ENCODE measurements around the gene MOB3A.

The MOB3A gene

DNA sequence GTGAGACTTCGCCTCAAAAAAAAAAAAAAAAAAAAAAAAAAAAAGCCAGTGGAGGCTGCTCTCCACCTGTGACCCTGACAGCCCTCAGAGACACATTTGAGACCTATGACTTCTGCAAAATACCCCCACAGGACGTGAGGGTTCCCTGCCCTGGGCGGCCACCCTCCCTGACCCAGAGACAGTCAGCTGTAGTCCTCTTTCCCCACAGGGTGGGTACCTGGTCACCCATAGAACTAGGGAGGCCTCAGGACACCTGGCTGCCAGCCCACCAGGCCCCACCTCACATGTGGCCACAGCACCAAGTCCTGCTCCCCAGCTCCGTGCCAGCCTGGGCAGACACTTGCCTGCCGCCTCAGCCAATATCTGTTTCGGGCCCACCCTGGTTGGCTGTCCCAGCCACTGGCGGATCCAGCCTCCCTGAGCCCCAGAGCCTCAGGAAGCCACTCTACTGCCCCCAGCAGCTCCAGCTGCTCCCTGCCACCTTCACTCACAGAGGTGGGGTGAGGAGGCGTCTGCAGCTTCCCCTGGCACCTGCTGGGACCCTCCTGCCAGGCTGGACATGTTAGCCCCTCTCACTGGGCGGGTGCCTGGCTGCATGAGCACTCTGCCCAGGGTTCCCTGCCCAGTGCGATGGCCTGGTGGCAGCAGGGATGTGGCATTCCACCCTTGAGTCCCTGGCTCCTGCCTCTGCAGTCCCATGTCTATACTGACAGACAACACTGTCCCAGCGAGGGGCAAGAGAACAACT lies 52.0 kb downstream of the MOB3A start (continued):
- TF ChIP-seq, protein P1, sequence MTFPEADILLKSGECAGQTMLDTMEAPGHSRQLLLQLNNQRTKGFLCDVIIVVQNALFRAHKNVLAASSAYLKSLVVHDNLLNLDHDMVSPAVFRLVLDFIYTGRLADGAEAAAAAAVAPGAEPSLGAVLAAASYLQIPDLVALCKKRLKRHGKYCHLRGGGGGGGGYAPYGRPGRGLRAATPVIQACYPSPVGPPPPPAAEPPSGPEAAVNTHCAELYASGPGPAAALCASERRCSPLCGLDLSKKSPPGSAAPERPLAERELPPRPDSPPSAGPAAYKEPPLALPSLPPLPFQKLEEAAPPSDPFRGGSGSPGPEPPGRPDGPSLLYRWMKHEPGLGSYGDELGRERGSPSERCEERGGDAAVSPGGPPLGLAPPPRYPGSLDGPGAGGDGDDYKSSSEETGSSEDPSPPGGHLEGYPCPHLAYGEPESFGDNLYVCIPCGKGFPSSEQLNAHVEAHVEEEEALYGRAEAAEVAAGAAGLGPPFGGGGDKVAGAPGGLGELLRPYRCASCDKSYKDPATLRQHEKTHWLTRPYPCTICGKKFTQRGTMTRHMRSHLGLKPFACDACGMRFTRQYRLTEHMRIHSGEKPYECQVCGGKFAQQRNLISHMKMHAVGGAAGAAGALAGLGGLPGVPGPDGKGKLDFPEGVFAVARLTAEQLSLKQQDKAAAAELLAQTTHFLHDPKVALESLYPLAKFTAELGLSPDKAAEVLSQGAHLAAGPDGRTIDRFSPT (tag by site-specific recombination; IDR thresholded peaks at IDR 0.05): peak; percentile 64
- TF ChIP-seq ZNF394 (tag by site-specific recombination; IDR thresholded peaks at IDR 0.05; ENCODE audit: borderline replicate concordance): peak; percentile 68; the same call in 1 of the 2 replicates
- TF ChIP-seq ZNF777 (tag by site-specific recombination; IDR thresholded peaks at IDR 0.05; ENCODE audit: borderline replicate concordance): no peak

DNA sequence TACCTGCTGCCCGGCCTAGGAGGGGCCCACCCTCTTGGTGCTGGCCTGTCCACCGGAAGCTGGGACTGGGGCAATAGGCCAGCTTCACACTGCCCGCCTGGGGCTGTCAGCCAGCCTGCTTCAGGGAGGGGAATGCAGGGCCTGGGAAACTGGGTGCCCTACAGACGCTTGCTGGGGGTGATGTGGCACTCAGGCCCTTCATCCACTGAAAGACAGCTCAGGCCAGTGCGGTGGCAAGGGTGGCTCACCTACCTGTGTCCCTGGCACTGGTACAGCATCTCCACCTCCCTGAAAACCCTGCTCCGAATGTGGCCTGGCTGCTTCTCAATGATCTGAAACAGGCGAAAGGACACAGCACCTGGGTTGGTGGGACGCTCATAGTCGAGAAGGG lies 52.9 kb downstream of the MOB3A start:
- Histone ChIP-seq H3K27ac (ENCODE audit: extremely low read depth, low read depth, low read length) (no peak overlapping the region), H3K4me3 (ENCODE audit: low read depth, low read length) (no peak overlapping the region), H3K4me1 (ENCODE audit: control insufficient read depth, insufficient read depth, low read length) (peaks cover 9% of the 10 kb centered on the region), H3K9me3 (ENCODE audit: control insufficient read depth, insufficient read depth, low read depth, low read length) (no peaks in the 10 kb centered on the region), H3K36me3 (ENCODE audit: control insufficient read depth in 2 of 2, insufficient read depth in 1 of 2, low read length in 2 of 2) (peaks cover 0 to 85% of the 10 kb centered on the region in 2 experiments; a peak in 2 of 3 replicates)
- TF ChIP-seq, protein P1 (tag by site-specific recombination; IDR thresholded peaks at IDR 0.05): peak; percentile 34; the same call in 1 of the 2 replicates
- TF ChIP-seq ZFP69B (tag by site-specific recombination; IDR thresholded peaks at IDR 0.05) (peak; percentile 42), SCRT2 (tag by site-specific recombination; IDR thresholded peaks at IDR 0.05) (no peak)
- ChIA-PET POLR2A (interaction anchor here (0.6 to 0.8 kb wide), 3 partner anchors 9 to 27 kb away, joined by 3 to 11 read pairs (median 5); no protein-coding TSS in a partner anchor), CTCF (interaction anchor here (0.5 to 1.6 kb wide), 2 partner anchors 8 to 51 kb away, joined by 3 to 6 read pairs; no protein-coding TSS in a partner anchor)

DNA sequence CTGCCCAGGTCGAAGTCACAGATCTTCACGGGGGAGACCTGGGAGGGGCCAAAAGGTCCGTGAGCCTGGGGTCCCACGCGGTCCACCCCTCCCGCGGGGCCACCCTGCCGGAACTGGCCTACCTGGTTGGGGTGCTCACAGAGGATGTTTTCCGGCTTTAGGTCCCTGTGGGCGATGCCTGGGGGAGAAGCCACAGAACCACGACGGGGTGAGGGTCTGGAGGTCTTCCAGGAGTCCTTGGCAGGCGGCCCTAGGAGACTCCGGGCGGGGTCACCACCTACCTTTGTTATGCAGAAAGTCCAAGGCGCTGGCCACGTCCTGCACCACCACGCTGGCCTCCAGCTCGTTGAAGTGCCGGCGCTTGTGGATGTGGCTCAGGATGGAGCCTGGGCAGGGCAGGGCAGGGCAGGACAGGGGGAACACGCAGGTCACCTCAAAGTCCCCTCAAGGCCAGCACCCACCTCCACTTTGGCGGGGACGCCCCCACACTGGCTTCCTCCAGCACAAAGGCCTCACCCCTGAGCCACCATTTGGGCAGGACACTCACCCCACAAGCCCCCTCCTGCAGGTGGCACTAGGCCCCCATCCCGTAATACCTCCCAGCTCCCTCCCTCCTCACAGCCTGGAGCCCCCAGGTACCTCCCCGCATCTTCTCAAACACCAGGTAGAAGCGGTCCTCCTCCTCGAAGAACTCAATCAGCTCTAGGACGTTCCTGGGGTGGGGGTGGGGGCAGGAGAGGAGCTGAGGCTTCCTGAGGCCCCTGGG lies 53.5 kb downstream of the MOB3A start:
- CTCF ChIA-PET: interaction anchor here (0.5 to 1.6 kb wide), 2 partner anchors 9 to 52 kb away, joined by 3 to 6 read pairs; no protein-coding TSS in a partner anchor
- no peak overlapping the region; the same call in 1 of the 2 replicates for H3K4me3 ChIP-seq (ENCODE audit: low read depth, low read length)
- H3K4me1 ChIP-seq (ENCODE audit: control insufficient read depth, insufficient read depth, low read length): peaks cover 11% of the 10 kb centered on the region
- no peaks in the 10 kb centered on the region for H3K9me3 ChIP-seq (ENCODE audit: control insufficient read depth, insufficient read depth, low read depth, low read length)
- H3K36me3 ChIP-seq (ENCODE audit: control insufficient read depth in 2 of 2, insufficient read depth in 1 of 2, low read length in 2 of 2): peaks cover 0 to 83% of the 10 kb centered on the region in 2 experiments; a peak in 2 of 3 replicates
- POLR2A ChIA-PET: interaction anchor here (0.7 to 1.4 kb wide), 5 partner anchors 8 to 121 kb away, joined by 3 to 11 read pairs (median 6); partner anchors contain the start of gene DOT1L
- H3K27ac ChIP-seq (ENCODE audit: extremely low read depth, low read depth, low read length): peak overlapping the region; percentile 90
- TF ChIP-seq, protein P2, sequence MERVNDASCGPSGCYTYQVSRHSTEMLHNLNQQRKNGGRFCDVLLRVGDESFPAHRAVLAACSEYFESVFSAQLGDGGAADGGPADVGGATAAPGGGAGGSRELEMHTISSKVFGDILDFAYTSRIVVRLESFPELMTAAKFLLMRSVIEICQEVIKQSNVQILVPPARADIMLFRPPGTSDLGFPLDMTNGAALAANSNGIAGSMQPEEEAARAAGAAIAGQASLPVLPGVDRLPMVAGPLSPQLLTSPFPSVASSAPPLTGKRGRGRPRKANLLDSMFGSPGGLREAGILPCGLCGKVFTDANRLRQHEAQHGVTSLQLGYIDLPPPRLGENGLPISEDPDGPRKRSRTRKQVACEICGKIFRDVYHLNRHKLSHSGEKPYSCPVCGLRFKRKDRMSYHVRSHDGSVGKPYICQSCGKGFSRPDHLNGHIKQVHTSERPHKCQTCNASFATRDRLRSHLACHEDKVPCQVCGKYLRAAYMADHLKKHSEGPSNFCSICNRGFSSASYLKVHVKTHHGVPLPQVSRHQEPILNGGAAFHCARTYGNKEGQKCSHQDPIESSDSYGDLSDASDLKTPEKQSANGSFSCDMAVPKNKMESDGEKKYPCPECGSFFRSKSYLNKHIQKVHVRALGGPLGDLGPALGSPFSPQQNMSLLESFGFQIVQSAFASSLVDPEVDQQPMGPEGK (tag by site-specific recombination; IDR thresholded peaks at IDR 0.05): peak; percentile 9; the same call in 1 of the 2 replicates
- 0 out of 2 replicates have a peak, but pooled peaks have one; percentile 14 for TF ChIP-seq ZFHX2 (tag by site-specific recombination; conservative IDR thresholded peaks at IDR 0.05)
- TF ChIP-seq ZNF600 (tag by site-specific recombination; IDR thresholded peaks at IDR 0.05): peak; percentile 90
- TF ChIP-seq ZNF16 (tag by site-specific recombination; IDR thresholded peaks at IDR 0.05; ENCODE audit: low read depth): no peak
- TF ChIP-seq GLIS1 (tag by site-specific recombination; IDR thresholded peaks at IDR 0.05): peak; percentile 38
- no peak for TF ChIP-seq IKZF3 (tag by site-specific recombination; IDR thresholded peaks at IDR 0.05)
- no peak for TF ChIP-seq ZBTB1 (tag by site-specific recombination; IDR thresholded peaks at IDR 0.05)
- no peak for TF ChIP-seq FEZF1 (tag by site-specific recombination; IDR thresholded peaks at IDR 0.05)
- TF ChIP-seq ZNF2 (tag by site-specific recombination; IDR thresholded peaks at IDR 0.05): 0 out of 2 replicates have a peak, but pooled peaks have one; percentile 20
- no peak for TF ChIP-seq ZNF549 (tag by site-specific recombination; IDR thresholded peaks at IDR 0.05)
- TF ChIP-seq BCL11B (tag by site-specific recombination; IDR thresholded peaks at IDR 0.05; ENCODE audit: low read depth): peak; percentile 48; the same call in 1 of the 2 replicates
- TF ChIP-seq, protein P3, sequence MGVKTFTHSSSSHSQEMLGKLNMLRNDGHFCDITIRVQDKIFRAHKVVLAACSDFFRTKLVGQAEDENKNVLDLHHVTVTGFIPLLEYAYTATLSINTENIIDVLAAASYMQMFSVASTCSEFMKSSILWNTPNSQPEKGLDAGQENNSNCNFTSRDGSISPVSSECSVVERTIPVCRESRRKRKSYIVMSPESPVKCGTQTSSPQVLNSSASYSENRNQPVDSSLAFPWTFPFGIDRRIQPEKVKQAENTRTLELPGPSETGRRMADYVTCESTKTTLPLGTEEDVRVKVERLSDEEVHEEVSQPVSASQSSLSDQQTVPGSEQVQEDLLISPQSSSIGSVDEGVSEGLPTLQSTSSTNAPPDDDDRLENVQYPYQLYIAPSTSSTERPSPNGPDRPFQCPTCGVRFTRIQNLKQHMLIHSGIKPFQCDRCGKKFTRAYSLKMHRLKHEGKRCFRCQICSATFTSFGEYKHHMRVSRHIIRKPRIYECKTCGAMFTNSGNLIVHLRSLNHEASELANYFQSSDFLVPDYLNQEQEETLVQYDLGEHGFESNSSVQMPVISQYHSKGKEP (tag by site-specific recombination; IDR thresholded peaks at IDR 0.05): no peak
- TF ChIP-seq, protein P4, sequence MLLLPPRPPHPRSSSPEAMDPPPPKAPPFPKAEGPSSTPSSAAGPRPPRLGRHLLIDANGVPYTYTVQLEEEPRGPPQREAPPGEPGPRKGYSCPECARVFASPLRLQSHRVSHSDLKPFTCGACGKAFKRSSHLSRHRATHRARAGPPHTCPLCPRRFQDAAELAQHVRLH (tag by site-specific recombination; IDR thresholded peaks at IDR 0.05): peak; percentile 44; the same call in 1 of the 2 replicates
- 0 out of 2 replicates have a peak, but pooled peaks have one; percentile 34 for TF ChIP-seq KLF7 (tag by site-specific recombination; IDR thresholded peaks at IDR 0.05; ENCODE audit: borderline replicate concordance)
- 0 out of 2 replicates have a peak, but pooled peaks have one; percentile 13 for TF ChIP-seq ZNF623 (tag by site-specific recombination; IDR thresholded peaks at IDR 0.05)
- peak; percentile 27 for TF ChIP-seq ZIC2 (tag by site-specific recombination; IDR thresholded peaks at IDR 0.05)

Measured in HEK293 (cell line).